ENCODE measurements around the gene EHD4.

EHD4 gene

DNA sequence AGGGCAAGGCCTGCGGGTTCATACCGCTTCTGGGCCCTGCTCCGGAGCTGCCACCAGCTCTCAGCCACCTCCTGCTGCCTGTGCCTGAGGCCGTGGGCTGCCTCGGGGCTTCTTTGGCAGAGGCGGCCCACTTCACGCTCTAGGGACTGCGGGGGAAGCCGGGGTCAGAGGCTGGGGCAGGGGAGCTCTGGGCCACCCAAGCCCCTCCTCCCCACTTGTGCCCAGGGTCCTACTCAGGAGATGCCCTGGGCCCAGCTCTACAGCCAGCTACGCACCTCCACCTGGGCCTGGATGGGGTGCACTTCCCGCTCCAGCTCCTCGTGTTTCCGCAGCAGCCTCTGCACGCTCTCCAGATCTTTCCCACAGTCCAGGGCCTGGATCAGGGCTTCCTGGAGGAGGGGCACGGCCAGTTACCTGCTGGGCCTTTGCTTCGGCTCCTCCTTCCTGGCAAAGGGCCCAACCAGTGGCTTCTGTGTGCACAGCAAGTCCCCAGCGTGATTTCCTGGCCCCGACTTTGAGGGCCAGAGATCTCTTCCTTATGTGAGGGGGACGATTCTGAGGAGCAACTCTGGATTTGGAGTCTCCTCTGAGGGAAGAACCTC lies 109.7 kb downstream of the EHD4 start:
- H3K4me3 ChIP-seq (ENCODE audit: low read depth, low read length), result no peak overlapping the region
- DNase-seq (ENCODE audit: low read depth, low spot score), result no peak
- TF ChIP-seq, protein P1, sequence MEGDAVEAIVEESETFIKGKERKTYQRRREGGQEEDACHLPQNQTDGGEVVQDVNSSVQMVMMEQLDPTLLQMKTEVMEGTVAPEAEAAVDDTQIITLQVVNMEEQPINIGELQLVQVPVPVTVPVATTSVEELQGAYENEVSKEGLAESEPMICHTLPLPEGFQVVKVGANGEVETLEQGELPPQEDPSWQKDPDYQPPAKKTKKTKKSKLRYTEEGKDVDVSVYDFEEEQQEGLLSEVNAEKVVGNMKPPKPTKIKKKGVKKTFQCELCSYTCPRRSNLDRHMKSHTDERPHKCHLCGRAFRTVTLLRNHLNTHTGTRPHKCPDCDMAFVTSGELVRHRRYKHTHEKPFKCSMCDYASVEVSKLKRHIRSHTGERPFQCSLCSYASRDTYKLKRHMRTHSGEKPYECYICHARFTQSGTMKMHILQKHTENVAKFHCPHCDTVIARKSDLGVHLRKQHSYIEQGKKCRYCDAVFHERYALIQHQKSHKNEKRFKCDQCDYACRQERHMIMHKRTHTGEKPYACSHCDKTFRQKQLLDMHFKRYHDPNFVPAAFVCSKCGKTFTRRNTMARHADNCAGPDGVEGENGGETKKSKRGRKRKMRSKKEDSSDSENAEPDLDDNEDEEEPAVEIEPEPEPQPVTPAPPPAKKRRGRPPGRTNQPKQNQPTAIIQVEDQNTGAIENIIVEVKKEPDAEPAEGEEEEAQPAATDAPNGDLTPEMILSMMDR (IDR thresholded peaks at IDR 0.05; ENCODE audit: low read depth, low read length), result no peak
- in situ Hi-C loops (cut with HindIII; ENCODE audit: low sequenced_read_pairs), result no loop called here

GRCh38 chr15:41861736-41862356 lies 110.5 kb downstream of the EHD4 start:
- H3K4me3 ChIP-seq (ENCODE audit: low read depth, low read length), result no peak overlapping the region
- DNase-seq (ENCODE audit: low read depth, low spot score), result no peak
- in situ Hi-C loops (cut with HindIII; ENCODE audit: low sequenced_read_pairs), result no loop called here
- TF ChIP-seq, protein P1 (IDR thresholded peaks at IDR 0.05; ENCODE audit: low read depth, low read length), result no peak

DNA sequence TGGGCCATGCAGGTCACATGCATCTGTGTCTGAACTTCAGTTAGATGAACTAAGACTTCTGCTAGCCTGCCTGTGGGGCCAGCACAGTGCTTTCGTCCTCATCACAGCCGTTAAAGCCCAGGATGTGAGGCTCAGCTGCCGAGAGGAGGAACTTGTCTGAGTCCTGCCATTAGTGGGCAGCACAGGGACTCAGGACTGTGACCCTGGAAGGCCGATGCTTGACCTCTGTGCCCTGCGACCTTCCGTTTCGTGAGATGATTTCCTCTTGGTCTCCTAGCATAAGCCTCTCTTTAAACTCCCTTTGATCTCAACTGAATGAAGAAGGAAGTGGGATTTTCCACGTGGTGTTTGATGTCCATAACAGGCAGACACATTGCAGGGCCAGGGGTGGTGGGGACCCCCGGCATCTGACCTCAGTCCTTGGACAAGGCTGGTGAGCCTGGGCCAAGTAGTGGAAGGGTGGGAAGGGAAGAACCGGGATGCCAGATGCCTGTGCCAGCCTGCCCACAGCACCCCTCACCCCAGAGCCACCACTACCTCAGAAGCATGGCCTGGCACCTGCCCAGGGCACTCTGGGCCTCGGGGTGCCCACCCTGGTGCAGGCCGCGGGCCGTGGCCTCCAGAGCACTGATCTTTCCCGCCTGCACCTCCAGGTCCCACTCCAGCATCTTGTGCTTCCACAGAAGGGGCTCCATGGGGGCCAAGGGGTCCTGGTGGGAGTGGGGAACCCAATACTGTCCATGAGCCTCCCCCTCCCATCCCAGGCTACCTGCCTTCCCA lies 112.1 kb downstream of the EHD4 start:
- in situ Hi-C loops (cut with HindIII; ENCODE audit: low sequenced_read_pairs), result no loop called here
- TF ChIP-seq, protein P1 (IDR thresholded peaks at IDR 0.05; ENCODE audit: low read depth, low read length), result no peak
- no peak overlapping the region for H3K4me3 ChIP-seq (ENCODE audit: low read depth, low read length)
- DNase-seq (ENCODE audit: low read depth, low spot score), result no peak

- in situ Hi-C loops (cut with HindIII; ENCODE audit: low sequenced_read_pairs), result no loop called here
- no peak overlapping the region for H3K4me3 ChIP-seq (ENCODE audit: low read depth, low read length)
- DNase-seq (ENCODE audit: low read depth, low spot score), result no peak
- TF ChIP-seq, protein P1 (IDR thresholded peaks at IDR 0.05; ENCODE audit: low read depth, low read length), result no peak
Measured at GRCh38 chr15:41858756-41859155, 113.6 kb downstream of the EHD4 start.

DNA sequence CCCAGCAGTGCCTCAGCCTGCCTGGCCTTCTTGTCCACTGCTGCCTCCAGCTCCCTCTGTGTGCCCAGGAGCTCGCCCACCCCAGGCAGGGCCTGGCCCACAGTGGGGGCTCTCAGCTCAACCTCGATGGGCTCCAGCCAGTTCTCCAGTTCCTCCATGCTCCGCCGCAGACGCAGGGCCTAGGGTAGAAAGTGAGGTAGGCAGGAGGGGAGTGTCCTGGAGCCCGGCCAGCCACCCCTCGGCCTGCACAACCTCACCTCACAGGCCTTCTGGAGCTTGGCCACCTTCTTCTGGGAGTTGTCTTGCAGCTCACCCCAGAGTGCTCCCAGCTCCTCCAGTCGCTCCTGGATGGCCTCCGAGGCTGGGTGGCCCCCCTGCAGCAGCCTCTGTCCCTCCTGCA lies 115.0 kb downstream of the EHD4 start:
- H3K4me3 ChIP-seq (ENCODE audit: low read depth, low read length), result no peak overlapping the region
- DNase-seq (ENCODE audit: low read depth, low spot score), result no peak
- TF ChIP-seq, protein P1 (IDR thresholded peaks at IDR 0.05; ENCODE audit: low read depth, low read length), result no peak
- in situ Hi-C loops (cut with HindIII; ENCODE audit: low sequenced_read_pairs), result no loop called here

- H3K4me3 ChIP-seq (ENCODE audit: low read depth, low read length), result no peak overlapping the region
- TF ChIP-seq, protein P1 (IDR thresholded peaks at IDR 0.05; ENCODE audit: low read depth, low read length), result no peak
- DNase-seq (ENCODE audit: low read depth, low spot score), result no peak
- in situ Hi-C loops (cut with HindIII; ENCODE audit: low sequenced_read_pairs), result no loop called here
Measured at GRCh38 chr15:41856716-41857115, 115.6 kb downstream of the EHD4 start.
